Testis (tissue), 3 donors: ENCODE measurements around the gene RNF187. TPM values are rescaled to one million over a fixed set of nuclear protein-coding genes. Genes with fewer than 3 reads are reported as not detected.
A peak's percentile ranks its signal among the peaks of the same experiment; 100 is the strongest.

ENCODE experiments used
- DNase-seq: peaks from one replicate; pipeline ENCODE4 v3.0.0-alpha.2; 2019
- H3K27ac ChIP-seq, 2 donors: fragments of 200-600 bp; sonication (generic); one replicate each; pipeline ENCODE4 v1.5.1; 2019
- H3K27me3 ChIP-seq: fragments of 200-600 bp; sonication (generic); one replicate; pipeline ENCODE4 v1.5.1; 2019
- H3K36me3 ChIP-seq: fragments of 200-600 bp; sonication (generic); one replicate; pipeline ENCODE4 v1.5.1; 2017; ENCODE audit warnings: low read depth; ENCODE audit errors: missing control alignments
- H3K4me1 ChIP-seq: fragments of 200-600 bp; sonication (generic); one replicate; pipeline ENCODE4 v1.5.1; 2019
- H3K4me3 ChIP-seq, 2 donors: fragments of 200-600 bp; sonication (generic); one replicate each; pipeline ENCODE4 v1.5.1; 2017 to 2019
- H3K9me3 ChIP-seq: fragments of 200-600 bp; sonication (generic); one replicate; pipeline ENCODE4 v1.5.1; 2017
- POLR2A ChIP-seq: fragments of 450-650 bp; IDR thresholded peaks from one replicate; pipeline ENCODE4 v1.6.1; 2017; ENCODE audit warnings: antibody characterized with exemption, mild to moderate bottlenecking, moderate library complexity
- WGBS, 2 donors: methylation state at CpG; one replicate each; pipeline ENCODE4 v1.1.5; 2018; 5-methylcytosine and 5-hydroxymethylcytosine counted together
- intact Hi-C: fragments of 100-400 bp; cut with DNase I; formaldehyde crosslinking; loops from one replicate; pipeline ENCODE4 v1.15.1; 2023; ENCODE audit warnings: low total_unique reads
- polyA plus RNA-seq: library from polyadenylated mRNA; stranded (reverse); fragments of 350-450 nt; fragmentation: Illumina TruSeq; extraction: RNeasy Lipid Tissue Mini Kit (QIAGEN cat#74804); gene quantifications from one replicate; pipeline ENCODE4 v1.2.3, GENCODE V29; 2014; ENCODE audit warnings: low read depth, low replicate concordance; ENCODE audit not compliant: insufficient read depth
- total RNA-seq, 2 donors: library from RNA; depleted of rRNA; stranded (reverse); fragments of >200 nt; gene quantifications; one replicate each; pipeline ENCODE4 v1.2.3, GENCODE V29; 2016
- TF ChIP-seq, protein P1 (sequence below), 3 experiments: fragments of 450-650 bp in 2 of 3; fragments of 200-600 bp in 1 of 3; sonication (generic) in 1 of 3; IDR thresholded peaks; one replicate each; pipeline ENCODE4 v1.5.1; 2016 to 2019; ENCODE audit warnings: antibody characterized with exemption in 3 of 3, mild to moderate bottlenecking in 2 of 3, moderate library complexity in 1 of 3

The RNF187 gene
- total and polyA plus RNA-seq, 3 donors from 2014 or later = 49.3 to 109 (median 86.8) TPM

DNA sequence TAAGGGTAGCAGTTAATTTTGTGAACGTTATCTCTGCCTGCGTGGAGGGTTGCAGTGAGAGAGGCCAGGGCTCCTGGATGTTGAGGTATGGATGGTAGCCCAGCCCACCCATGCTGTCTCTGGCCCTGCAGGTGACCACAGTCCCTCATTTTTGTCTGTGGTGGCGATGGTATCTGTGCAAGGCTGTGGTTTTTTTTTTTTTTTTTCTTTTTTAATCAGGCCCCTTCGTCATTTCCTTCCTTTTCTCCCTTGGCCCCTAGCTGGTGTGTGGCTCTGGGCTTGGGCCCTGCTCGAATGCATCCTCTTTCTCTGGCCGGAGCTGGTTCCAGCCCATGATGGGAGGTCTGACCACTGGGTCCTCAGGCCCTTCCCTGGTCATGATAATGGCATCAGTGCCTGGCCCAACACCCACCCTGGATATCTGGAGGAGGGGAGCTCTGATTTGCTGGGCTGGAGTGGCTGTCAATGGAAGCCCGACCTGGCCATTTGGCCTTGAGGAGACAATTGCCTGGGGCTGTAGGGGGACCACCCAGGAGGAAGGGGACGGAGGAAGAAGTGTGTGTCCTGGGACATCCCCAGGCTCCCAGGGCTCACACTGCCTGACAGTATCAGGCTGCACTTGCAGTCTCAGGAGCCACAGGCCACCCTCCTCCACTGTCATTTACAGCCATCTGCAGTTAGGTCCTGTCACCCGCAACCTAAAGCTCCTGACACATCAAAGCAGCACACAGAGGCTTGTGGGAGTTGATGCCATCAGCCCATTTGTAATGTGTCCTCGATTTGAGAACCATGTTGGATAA, 8.1 kb upstream of the RNF187 start:
- 60 to 64% methylated on average over 7 to 10 of the region's 10 CpGs for WGBS, 2 donors
- intact Hi-C loops = no loop called here
- Histone ChIP-seq H3K27me3 (no peaks in the 10 kb centered on the region), H3K4me1 (no peaks in the 10 kb centered on the region), H3K27ac (no peak overlapping the region), H3K9me3 (no peaks in the 10 kb centered on the region), H3K36me3 (no peaks in the 10 kb centered on the region), H3K4me3 (no peak overlapping the region)
- TF ChIP-seq, protein P1, sequence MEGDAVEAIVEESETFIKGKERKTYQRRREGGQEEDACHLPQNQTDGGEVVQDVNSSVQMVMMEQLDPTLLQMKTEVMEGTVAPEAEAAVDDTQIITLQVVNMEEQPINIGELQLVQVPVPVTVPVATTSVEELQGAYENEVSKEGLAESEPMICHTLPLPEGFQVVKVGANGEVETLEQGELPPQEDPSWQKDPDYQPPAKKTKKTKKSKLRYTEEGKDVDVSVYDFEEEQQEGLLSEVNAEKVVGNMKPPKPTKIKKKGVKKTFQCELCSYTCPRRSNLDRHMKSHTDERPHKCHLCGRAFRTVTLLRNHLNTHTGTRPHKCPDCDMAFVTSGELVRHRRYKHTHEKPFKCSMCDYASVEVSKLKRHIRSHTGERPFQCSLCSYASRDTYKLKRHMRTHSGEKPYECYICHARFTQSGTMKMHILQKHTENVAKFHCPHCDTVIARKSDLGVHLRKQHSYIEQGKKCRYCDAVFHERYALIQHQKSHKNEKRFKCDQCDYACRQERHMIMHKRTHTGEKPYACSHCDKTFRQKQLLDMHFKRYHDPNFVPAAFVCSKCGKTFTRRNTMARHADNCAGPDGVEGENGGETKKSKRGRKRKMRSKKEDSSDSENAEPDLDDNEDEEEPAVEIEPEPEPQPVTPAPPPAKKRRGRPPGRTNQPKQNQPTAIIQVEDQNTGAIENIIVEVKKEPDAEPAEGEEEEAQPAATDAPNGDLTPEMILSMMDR (IDR thresholded peaks at IDR 0.05) = no peak
- TF ChIP-seq POLR2A = no peak
- DNase-seq = no peak

- no peak for DNase-seq
- Histone ChIP-seq H3K9me3 (no peaks in the 10 kb centered on the region), H3K27ac (no peak overlapping the region), H3K36me3 (no peaks in the 10 kb centered on the region), H3K4me3 (no peak overlapping the region), H3K27me3 (no peaks in the 10 kb centered on the region), H3K4me1 (peaks cover 7% of the 10 kb centered on the region)
- 94 to 100% methylated on average over 1 of the region's 1 CpG for WGBS, 2 donors
- intact Hi-C loops = no loop called here
- TF ChIP-seq, protein P1 (IDR thresholded peaks at IDR 0.05) = no peak
- TF ChIP-seq POLR2A = no peak
Observed at GRCh38 chr1:228483789-228484188, 3.4 kb upstream of the RNF187 start.

DNA sequence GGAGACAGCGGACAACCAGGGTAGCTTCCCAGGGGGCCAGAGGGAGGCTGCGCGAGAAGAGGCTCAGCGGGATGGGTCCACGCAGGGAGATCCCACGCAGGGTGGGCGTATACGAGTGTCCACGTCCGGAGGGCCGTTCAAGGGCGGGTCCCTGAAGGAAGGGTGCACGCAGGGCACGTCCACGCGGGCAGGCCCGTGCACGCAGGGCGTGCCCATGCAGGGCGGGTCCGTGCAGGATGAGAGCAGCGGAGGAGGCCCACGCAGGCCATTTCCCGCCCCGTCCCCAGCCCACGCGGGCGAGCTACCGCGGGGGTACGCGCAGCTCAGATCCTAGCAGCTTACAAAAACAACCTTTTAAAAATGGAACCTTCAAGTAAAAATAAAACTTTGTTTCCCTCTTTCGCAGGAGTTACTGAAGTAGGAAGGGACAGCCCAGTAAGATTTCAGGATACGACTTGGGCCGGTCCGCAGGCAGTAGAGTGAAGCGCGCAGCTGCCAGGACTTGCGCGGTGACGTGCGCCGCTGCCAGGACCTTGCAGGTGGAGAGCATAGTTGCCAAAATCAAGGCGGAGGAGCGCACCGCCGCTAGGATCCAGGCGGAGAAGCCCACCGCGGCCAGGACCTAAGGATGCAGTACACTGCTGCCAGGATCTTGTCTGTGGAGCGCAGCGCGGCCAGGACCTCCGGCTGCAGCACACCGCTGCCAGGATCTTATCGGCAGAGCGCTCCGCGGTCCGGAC, 416 bp upstream of the RNF187 start:
- intact Hi-C loops = no loop called here
- peak; percentile 90 for DNase-seq
- TF ChIP-seq POLR2A = no peak
- TF ChIP-seq, protein P1 (IDR thresholded peaks at IDR 0.05) = peak in 2 of 3 experiments; percentile 15 to 46
- H3K27me3 ChIP-seq = no peaks in the 10 kb centered on the region
- 0 to 1% methylated on average over 27 to 59 of the region's 60 CpGs for WGBS, 2 donors
- H3K9me3 ChIP-seq = no peaks in the 10 kb centered on the region
- peak overlapping the region; percentile 99 for H3K27ac ChIP-seq
- H3K36me3 ChIP-seq = no peaks in the 10 kb centered on the region
- H3K4me1 ChIP-seq = peaks cover 10% of the 10 kb centered on the region
- H3K4me3 ChIP-seq = peak overlapping the region; percentile 74 to 90

DNA sequence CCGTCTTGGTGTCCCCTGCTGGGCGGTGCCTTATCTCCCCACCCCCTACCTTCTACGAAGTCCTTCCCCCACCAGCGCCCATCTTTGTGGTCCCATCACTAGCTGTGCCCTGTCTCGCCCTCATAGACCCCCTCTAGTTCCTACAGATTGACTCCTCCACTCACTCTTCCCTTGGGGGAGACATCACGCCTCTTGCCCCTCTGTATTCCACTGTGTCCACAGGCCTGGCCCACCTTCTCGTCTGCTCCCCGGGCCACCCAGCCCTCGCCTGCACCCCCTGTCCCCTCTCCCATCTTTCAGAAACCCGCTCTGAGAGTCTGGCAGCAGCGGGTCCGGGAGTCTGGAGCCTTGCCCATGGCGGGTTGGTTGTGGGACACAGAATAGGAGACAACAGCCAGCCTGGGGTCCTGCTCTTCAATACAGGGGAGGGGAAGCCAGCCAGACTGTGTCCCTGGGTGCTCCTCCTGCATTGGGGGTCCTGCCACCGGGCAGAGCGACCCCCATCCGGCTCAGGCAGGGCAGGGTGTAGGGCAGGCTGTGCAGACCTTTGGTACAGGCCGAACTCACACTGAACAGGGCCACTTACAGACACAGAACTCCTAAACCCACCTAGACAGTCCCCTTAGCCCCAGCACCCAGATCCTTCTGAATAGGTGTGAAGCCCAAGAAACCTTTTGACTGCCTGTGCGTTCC, 1.1 kb downstream of the RNF187 start:
- TF ChIP-seq, protein P1 (IDR thresholded peaks at IDR 0.05) = no peak
- TF ChIP-seq POLR2A = no peak
- H3K27me3 ChIP-seq = no peaks in the 10 kb centered on the region
- peaks cover 10% of the 10 kb centered on the region for H3K4me1 ChIP-seq
- no peaks in the 10 kb centered on the region for H3K36me3 ChIP-seq
- no peak for DNase-seq
- WGBS, 2 donors = 10 to 23% methylated on average over 12 to 17 of the region's 18 CpGs
- H3K27ac ChIP-seq = peak overlapping the region; percentile 63 to 99
- H3K9me3 ChIP-seq = no peaks in the 10 kb centered on the region
- intact Hi-C loops = no loop called here
- H3K4me3 ChIP-seq = peak overlapping the region; percentile 74 to 90
